ENCODE results near the gene DCPS.

DNA sequence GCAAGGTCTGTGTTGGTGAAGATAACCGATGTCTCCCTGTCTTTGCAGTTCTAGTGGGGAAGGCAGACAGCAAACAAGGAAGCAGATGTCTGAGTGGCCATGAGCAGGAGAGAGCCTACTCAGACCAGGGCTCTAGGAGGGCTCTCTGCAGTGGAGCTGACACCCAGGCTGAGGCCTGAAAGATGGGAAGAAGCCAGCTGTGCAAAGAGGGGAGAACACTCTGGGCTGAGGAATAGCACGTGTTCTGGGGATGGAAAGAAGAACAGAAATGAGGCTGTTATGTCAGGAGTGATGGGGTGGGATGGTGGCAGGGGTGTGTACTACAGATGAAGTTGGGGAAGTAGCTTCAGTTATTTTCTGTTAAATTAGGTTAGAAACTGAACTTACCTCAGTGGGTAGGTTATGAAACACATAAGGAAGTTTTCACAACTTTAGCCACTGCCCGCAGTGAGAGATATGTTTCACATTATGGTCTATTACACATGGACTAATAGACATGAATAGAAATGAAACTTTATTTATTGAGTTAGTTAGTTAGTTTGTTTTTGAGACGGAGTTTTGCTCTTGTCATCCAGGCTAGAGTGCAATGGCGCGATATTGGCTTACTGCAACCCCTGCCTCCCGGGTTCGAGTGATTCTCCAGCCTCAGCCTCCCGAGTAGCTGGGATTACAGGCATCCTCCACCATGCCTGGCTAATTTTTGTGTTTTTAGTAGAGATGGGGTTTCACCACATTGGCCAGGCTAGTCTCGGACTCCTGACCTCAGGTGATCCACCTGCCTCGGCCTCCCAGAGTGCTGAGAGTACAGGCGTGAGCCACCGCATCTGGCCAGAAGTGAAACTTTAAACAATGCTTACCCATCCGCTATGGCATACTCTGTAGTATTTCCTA is 7.8 kb downstream of the DCPS start:
- TF ChIP-seq CTCF (conservative IDR thresholded peaks at IDR 0.05) (no peak), EZH2 (IDR thresholded peaks at IDR 0.05; ENCODE audit: low read depth) (no peak)
